ENCODE data around the gene HIP1. TPM values are rescaled to one million over a fixed set of nuclear protein-coding genes. Genes with fewer than 3 reads are reported as not detected.
A peak's percentile ranks its signal among the peaks of the same experiment; 100 is the strongest.
"Not testable (repeated sequence)": the region's sequence is repeated elsewhere in the genome, so short reads cannot be mapped to it uniquely, and the experiment has no call there.

The HIP1 gene
- total RNA-seq, 1 donor from 2014 or later = 14.0 TPM

DNA sequence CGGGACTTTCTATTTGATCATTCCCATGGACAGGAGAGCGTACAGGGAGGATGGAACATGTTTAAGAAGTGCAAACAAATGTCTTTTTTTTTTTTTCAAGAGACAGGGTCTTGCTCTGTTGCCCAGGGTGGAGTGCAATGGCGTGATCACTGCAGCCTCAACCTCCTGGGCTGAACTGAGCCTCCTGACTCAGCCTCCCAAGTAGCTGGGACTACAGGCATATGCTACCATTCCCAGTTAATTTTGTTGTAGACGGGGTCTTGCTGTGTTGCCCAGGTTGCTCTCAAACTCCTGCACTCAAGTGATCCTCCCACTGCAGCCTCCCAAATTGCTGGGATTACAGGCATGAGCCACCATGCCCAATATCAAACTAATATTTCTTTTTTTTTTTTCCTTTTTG, 206.1 kb downstream of the HIP1 start:
- H3K4me3 ChIP-seq (ENCODE audit: insufficient read depth, low read depth, low read length) = no peak overlapping the region
- H3K9me3 ChIP-seq (ENCODE audit: insufficient read depth, low read depth, low read length) = no peaks in the 10 kb centered on the region
- H2AFZ ChIP-seq (ENCODE audit: low read depth, low read length) = no peak overlapping the region
- no peaks in the 10 kb centered on the region for H3K9me3 Mint-ChIP-seq (ENCODE audit: unreplicated experiment)
- no peaks in the 10 kb centered on the region for H3K27me3 ChIP-seq (ENCODE audit: insufficient read depth, low read length)
- FAIRE-seq (no peak), DNase-seq (ENCODE audit: low read depth) (no peak)
- H4K20me1 ChIP-seq (ENCODE audit: insufficient read depth, low read length) = no peaks in the 10 kb centered on the region
- no peaks in the 10 kb centered on the region for H3K36me3 ChIP-seq (ENCODE audit: insufficient read depth, low read length)
- no peak overlapping the region for H3K9ac ChIP-seq (ENCODE audit: low read length)
- H3K4me2 ChIP-seq (ENCODE audit: low read length) = no peak overlapping the region
- peaks cover 13% of the 10 kb centered on the region for H3K4me1 Mint-ChIP-seq (ENCODE audit: low read depth, unreplicated experiment)
- H3K27ac Mint-ChIP-seq (ENCODE audit: unreplicated experiment) = no peak overlapping the region
- peaks cover 8% of the 10 kb centered on the region for H3K36me3 Mint-ChIP-seq (ENCODE audit: low read depth, unreplicated experiment)
- H3K4me1 ChIP-seq (ENCODE audit: insufficient read depth, low read length) = peaks cover 10% of the 10 kb centered on the region
- H3K4me3 Mint-ChIP-seq (ENCODE audit: unreplicated experiment) = no peak overlapping the region
- no peaks in the 10 kb centered on the region for H3K27me3 Mint-ChIP-seq (ENCODE audit: low read depth, unreplicated experiment)
- no peak for TF ChIP-seq EZH2 (IDR thresholded peaks at IDR 0.05; ENCODE audit: insufficient read depth, low read length)
- TF ChIP-seq, protein P1, sequence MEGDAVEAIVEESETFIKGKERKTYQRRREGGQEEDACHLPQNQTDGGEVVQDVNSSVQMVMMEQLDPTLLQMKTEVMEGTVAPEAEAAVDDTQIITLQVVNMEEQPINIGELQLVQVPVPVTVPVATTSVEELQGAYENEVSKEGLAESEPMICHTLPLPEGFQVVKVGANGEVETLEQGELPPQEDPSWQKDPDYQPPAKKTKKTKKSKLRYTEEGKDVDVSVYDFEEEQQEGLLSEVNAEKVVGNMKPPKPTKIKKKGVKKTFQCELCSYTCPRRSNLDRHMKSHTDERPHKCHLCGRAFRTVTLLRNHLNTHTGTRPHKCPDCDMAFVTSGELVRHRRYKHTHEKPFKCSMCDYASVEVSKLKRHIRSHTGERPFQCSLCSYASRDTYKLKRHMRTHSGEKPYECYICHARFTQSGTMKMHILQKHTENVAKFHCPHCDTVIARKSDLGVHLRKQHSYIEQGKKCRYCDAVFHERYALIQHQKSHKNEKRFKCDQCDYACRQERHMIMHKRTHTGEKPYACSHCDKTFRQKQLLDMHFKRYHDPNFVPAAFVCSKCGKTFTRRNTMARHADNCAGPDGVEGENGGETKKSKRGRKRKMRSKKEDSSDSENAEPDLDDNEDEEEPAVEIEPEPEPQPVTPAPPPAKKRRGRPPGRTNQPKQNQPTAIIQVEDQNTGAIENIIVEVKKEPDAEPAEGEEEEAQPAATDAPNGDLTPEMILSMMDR (IDR thresholded peaks at IDR 0.05; ENCODE audit: insufficient read depth, low read depth, low read length) = no peak
- H3K27ac ChIP-seq (ENCODE audit: low read depth, low read length) = no peak overlapping the region
- H3K79me2 ChIP-seq (ENCODE audit: insufficient read depth, low read length) = peaks cover 3% of the 10 kb centered on the region

DNA sequence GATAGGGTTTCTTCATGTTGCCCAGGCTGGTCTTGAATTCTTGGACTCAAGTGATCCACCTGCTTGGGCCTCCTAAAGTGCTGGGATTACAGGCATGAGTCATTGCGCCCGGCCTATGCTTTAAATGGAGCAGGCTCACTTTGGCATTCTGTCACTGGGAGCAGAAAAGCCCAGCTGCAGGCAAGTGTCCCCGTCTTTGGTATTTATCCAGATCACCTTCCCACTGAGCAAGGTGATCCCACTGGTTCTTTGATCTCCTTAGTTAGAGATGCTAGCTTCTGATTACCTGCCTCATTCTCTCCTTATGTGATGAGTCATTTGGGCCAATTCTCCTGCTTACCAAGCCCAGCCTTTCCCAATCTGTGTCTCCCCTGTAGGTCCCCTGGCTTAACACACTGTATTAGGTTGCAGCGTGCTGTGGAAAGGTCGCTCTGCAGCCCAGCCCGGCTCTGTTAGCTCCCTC, 207.4 kb downstream of the HIP1 start:
- peaks cover 3% of the 10 kb centered on the region for H3K36me3 Mint-ChIP-seq (ENCODE audit: low read depth, unreplicated experiment)
- no peak overlapping the region for H3K27ac ChIP-seq (ENCODE audit: low read depth, low read length)
- H3K9me3 Mint-ChIP-seq (ENCODE audit: unreplicated experiment) = no peaks in the 10 kb centered on the region
- H3K36me3 ChIP-seq (ENCODE audit: insufficient read depth, low read length) = no peaks in the 10 kb centered on the region
- H4K20me1 ChIP-seq (ENCODE audit: insufficient read depth, low read length) = peaks cover 10% of the 10 kb centered on the region
- H3K79me2 ChIP-seq (ENCODE audit: insufficient read depth, low read length) = peaks cover 16% of the 10 kb centered on the region
- H3K4me2 ChIP-seq (ENCODE audit: low read length) = no peak overlapping the region
- H3K4me1 ChIP-seq (ENCODE audit: insufficient read depth, low read length) = peaks cover 16% of the 10 kb centered on the region
- no peak for FAIRE-seq
- H3K9ac ChIP-seq (ENCODE audit: low read length) = no peak overlapping the region
- no peaks in the 10 kb centered on the region for H3K27me3 Mint-ChIP-seq (ENCODE audit: low read depth, unreplicated experiment)
- H3K4me3 ChIP-seq (ENCODE audit: insufficient read depth, low read depth, low read length) = no peak overlapping the region
- DNase-seq (ENCODE audit: low read depth) = no peak
- TF ChIP-seq EZH2 (IDR thresholded peaks at IDR 0.05; ENCODE audit: insufficient read depth, low read length) = no peak
- TF ChIP-seq, protein P1 (IDR thresholded peaks at IDR 0.05; ENCODE audit: insufficient read depth, low read depth, low read length) = no peak
- H3K4me3 Mint-ChIP-seq (ENCODE audit: unreplicated experiment) = no peak overlapping the region
- H3K27ac Mint-ChIP-seq (ENCODE audit: unreplicated experiment) = no peak overlapping the region
- no peaks in the 10 kb centered on the region for H3K9me3 ChIP-seq (ENCODE audit: insufficient read depth, low read depth, low read length)
- H2AFZ ChIP-seq (ENCODE audit: low read depth, low read length) = no peak overlapping the region
- H3K27me3 ChIP-seq (ENCODE audit: insufficient read depth, low read length) = no peaks in the 10 kb centered on the region
- peaks cover 17% of the 10 kb centered on the region for H3K4me1 Mint-ChIP-seq (ENCODE audit: low read depth, unreplicated experiment)

DNA sequence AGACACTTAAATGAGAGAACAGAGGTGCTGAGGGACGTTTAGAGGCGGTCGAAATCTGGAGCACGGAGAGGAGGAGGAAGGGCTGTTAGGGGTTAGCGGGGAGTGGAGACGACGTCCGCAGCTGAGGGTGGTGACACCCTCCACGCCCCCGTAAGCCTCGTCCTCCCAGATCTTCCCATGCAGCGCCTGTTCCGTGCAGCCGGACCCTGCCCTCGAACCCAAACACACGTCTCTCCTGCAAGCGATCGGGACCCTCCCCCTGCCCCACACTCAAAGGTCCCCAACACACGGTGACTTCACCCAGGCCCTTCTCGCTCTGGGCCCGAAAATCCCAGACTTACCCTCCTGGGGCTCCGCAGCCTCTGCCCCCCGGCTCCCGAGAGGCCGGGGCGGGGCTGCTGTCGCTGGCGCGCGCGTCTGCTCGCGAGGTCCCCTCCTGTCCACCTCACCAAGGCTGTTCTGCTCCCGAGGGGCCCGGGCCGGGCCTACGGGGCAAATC, 211.5 kb downstream of the HIP1 start:
- DNase-seq (ENCODE audit: low read depth); H3K4me1 ChIP-seq (ENCODE audit: insufficient read depth, low read length); FAIRE-seq; H3K27me3 ChIP-seq (ENCODE audit: insufficient read depth, low read length); H3K9me3 Mint-ChIP-seq (ENCODE audit: unreplicated experiment); H3K27me3 Mint-ChIP-seq (ENCODE audit: low read depth, unreplicated experiment); H3K9me3 ChIP-seq (ENCODE audit: insufficient read depth, low read depth, low read length): not testable (repeated sequence)
- peak overlapping the region; percentile 82 for H3K4me3 ChIP-seq (ENCODE audit: insufficient read depth, low read depth, low read length)
- H3K36me3 ChIP-seq (ENCODE audit: insufficient read depth, low read length) = peaks cover 14% of the 10 kb centered on the region
- peaks cover 18% of the 10 kb centered on the region for H3K36me3 Mint-ChIP-seq (ENCODE audit: low read depth, unreplicated experiment)
- peak overlapping the region; percentile 79 for H3K27ac Mint-ChIP-seq (ENCODE audit: unreplicated experiment)
- H3K79me2 ChIP-seq (ENCODE audit: insufficient read depth, low read length) = peaks cover 49% of the 10 kb centered on the region
- peak overlapping the region; percentile 95 for H3K9ac ChIP-seq (ENCODE audit: low read length)
- peaks cover 33% of the 10 kb centered on the region for H4K20me1 ChIP-seq (ENCODE audit: insufficient read depth, low read length)
- peak overlapping the region; percentile 98 for H3K4me3 Mint-ChIP-seq (ENCODE audit: unreplicated experiment)
- H2AFZ ChIP-seq (ENCODE audit: low read depth, low read length) = peak overlapping the region; percentile 97
- H3K27ac ChIP-seq (ENCODE audit: low read depth, low read length) = peak overlapping the region; percentile 79
- peaks cover 12% of the 10 kb centered on the region for H3K4me1 Mint-ChIP-seq (ENCODE audit: low read depth, unreplicated experiment)
- H3K4me2 ChIP-seq (ENCODE audit: low read length) = peak overlapping the region; percentile 87

DNA sequence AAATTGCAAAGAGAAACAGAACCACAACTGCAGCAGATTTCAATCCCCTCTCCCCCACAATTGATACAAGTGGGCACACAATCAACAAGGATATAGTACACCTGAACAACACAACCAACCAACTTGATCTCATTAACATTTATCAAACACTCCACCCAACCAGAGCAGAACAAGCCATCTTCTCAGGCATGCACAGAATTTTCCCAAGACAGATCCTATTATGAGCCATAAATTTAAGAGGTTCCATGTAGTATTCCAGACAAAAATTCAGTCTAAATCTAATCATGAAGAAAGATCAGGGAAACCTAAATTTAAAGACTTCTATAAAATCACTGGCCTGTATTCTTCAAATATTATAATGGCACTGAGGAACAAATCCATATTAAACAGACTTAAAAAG, 217.0 kb downstream of the HIP1 start:
- not testable (repeated sequence) for H3K27me3 ChIP-seq (ENCODE audit: insufficient read depth, low read length); H3K4me3 ChIP-seq (ENCODE audit: insufficient read depth, low read depth, low read length); H3K27ac Mint-ChIP-seq (ENCODE audit: unreplicated experiment); H3K9ac ChIP-seq (ENCODE audit: low read length); H3K4me1 ChIP-seq (ENCODE audit: insufficient read depth, low read length); H3K9me3 Mint-ChIP-seq (ENCODE audit: unreplicated experiment); DNase-seq (ENCODE audit: low read depth); H3K4me3 Mint-ChIP-seq (ENCODE audit: unreplicated experiment); H3K4me1 Mint-ChIP-seq (ENCODE audit: low read depth, unreplicated experiment); FAIRE-seq; H3K9me3 ChIP-seq (ENCODE audit: insufficient read depth, low read depth, low read length); H3K27ac ChIP-seq (ENCODE audit: low read depth, low read length); H2AFZ ChIP-seq (ENCODE audit: low read depth, low read length); H3K4me2 ChIP-seq (ENCODE audit: low read length); H3K27me3 Mint-ChIP-seq (ENCODE audit: low read depth, unreplicated experiment)
- Histone ChIP-seq H3K79me2 (ENCODE audit: insufficient read depth, low read length) (peaks cover 74% of the 10 kb centered on the region), H4K20me1 (ENCODE audit: insufficient read depth, low read length) (peaks cover 35% of the 10 kb centered on the region), H3K36me3 (ENCODE audit: insufficient read depth, low read length) (peaks cover 14% of the 10 kb centered on the region)
- H3K36me3 Mint-ChIP-seq (ENCODE audit: low read depth, unreplicated experiment) = peaks cover 31% of the 10 kb centered on the region

DNA sequence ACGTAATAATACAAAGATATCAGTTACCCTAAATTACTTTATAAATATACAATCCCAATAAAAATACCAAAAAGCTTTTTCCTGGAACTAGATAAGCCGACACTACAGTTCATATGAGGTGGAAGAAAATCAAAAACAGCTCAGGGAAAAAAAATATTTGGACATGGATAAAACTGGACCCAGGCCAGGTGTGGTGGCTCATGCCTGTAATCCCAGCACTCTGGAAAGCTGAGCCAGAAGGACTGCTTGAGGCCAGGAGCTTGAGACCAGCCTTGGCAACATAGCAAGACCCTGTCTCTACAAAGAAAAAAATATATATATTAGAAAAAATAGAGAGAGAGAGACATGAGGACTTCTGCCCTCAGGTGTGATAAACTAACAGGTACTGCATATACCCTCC, 219.9 kb downstream of the HIP1 start:
- Histone ChIP-seq H3K79me2 (ENCODE audit: insufficient read depth, low read length) (peaks cover 50% of the 10 kb centered on the region), H4K20me1 (ENCODE audit: insufficient read depth, low read length) (peaks cover 17% of the 10 kb centered on the region)
- peaks cover 22% of the 10 kb centered on the region for H3K36me3 Mint-ChIP-seq (ENCODE audit: low read depth, unreplicated experiment)
- not testable (repeated sequence) for H3K4me1 ChIP-seq (ENCODE audit: insufficient read depth, low read length); H3K27me3 Mint-ChIP-seq (ENCODE audit: low read depth, unreplicated experiment); H3K36me3 ChIP-seq (ENCODE audit: insufficient read depth, low read length); FAIRE-seq; H3K27me3 ChIP-seq (ENCODE audit: insufficient read depth, low read length); H3K27ac ChIP-seq (ENCODE audit: low read depth, low read length); H3K9me3 Mint-ChIP-seq (ENCODE audit: unreplicated experiment); H3K4me3 ChIP-seq (ENCODE audit: insufficient read depth, low read depth, low read length); H3K4me2 ChIP-seq (ENCODE audit: low read length); H3K9me3 ChIP-seq (ENCODE audit: insufficient read depth, low read depth, low read length); H3K27ac Mint-ChIP-seq (ENCODE audit: unreplicated experiment); H3K9ac ChIP-seq (ENCODE audit: low read length); H3K4me3 Mint-ChIP-seq (ENCODE audit: unreplicated experiment); H3K4me1 Mint-ChIP-seq (ENCODE audit: low read depth, unreplicated experiment); H2AFZ ChIP-seq (ENCODE audit: low read depth, low read length); DNase-seq (ENCODE audit: low read depth)

Data from astrocyte (in vitro differentiated cells and primary cell).